NCI-H748 (cell line): Measurements from ENCODE around the gene CDKN1A.
A peak's percentile ranks its signal among the peaks of the same experiment; 100 is the strongest.

Experiments used
- DNase-seq: peaks from one replicate; lab custom pipeline; 2025; ENCODE audit not compliant: unreplicated experiment; lab: John Stamatoyannopoulos, UW

Gene CDKN1A

DNA sequence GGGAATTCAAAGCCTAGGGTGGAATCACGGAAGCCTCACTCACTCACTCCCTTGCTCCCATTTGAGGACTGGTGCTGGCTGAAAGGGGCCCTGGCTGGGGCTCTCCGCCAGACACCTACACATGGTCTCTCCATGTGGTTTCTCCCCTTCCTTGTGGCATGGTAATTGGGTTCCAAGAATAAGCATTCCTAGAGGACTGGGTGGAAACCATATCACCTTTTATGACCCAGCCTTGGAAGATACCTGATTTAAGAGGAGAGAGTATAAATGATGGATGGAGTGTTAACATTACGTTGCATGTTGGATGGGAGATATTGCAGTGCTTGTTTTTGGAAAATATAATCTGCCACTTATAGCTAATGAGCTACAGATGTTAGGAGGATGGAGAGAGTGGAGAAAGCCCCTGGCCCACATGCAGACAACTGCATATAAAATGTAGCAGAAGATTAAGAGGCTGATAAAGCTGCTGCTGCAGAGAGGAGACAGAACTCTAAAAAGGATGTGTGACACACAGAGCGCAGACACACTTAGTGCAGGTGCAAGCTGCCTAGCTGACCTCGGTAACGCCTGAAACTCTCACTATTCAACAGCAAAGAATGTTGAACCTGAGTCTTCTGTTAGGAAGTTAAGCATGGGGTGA lies 23.3 kb upstream of the CDKN1A start:
- no peak for DNase-seq

DNA sequence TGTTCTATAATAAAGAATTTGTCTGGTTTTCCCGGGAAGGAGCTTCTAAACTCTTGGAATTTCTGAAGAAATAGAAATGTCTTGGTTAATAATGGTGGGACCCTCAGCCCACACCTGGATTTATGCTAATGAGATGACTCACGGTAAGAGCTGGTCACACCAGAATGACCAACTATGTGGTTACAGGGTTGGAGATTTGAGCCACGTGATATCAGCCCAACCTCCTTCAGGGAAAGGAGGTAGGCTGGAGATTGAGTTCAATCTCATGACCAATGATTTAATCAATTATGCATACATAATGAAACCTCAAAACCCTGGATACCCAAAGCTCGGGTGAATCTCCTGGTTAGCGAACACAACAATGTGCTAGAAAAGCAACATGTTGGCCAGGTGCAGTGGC lies 22.1 kb upstream of the CDKN1A start:
- no peak for DNase-seq

DNA sequence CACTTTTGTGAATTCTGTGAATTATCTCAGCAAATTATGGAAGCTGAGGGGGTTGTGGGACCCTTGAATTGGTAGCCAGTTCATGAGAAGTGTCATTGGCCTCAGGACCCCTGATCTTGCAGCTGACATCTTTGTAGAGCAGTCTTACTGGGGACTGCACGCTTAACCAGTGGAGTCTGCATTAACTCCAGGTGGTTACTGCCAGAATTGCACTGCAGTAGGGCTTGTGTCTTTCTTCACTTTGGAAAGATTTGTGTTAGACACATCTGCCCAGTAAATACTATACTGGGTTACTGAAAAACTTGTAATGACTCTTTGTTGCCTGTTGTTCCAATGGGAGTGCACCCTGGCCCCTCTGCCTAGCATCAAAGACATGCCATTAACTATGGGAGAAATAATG lies 21.2 kb upstream of the CDKN1A start:
- DNase-seq = no peak

DNA sequence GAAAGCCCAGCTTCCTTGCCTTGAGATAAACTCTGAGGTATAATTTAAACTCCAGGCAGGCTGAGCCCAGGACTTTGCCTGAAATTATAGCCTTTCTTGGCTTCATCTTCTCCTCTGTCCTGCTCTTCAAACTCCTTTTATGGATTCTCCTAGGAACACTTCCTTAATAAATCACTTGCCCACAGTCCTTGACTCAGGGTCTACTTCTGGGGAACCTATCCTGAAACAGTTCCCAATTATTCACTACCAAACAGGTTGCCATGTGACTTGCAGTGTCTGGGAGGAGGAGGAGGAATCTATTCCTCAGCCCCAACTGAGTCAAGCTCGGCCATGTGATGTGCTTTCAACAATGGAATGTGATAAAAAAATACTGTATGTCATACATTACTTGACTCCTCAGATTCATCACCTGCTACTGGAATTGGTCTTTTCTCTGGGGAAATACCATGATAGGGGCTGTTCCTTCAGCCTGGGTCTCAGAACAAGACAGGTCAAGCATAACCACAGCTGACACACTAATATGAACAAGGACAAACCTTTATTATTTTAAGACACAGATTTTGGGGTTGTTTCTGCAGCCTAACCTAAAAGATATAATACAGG lies 20.5 kb upstream of the CDKN1A start:
- DNase-seq = no peak

DNA sequence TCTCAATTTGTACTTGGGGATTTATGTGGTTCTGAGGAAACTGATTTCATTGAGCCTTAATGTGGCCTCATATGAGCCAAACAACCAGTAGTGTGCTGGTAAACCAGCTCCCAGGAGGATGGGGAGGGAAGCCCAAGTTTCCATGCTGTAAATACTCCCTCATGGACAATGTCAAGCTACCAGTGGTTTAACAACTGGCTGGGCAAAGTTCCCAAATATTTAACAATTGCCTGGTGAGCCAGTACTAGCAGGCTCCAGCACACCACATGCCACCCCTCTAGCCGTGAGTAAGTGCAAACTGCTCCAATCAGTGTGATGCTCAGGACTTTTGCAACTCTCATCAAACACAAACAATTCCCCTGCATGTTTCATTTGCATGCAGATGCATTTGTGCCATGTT lies 19.2 kb upstream of the CDKN1A start:
- DNase-seq = no peak

DNA sequence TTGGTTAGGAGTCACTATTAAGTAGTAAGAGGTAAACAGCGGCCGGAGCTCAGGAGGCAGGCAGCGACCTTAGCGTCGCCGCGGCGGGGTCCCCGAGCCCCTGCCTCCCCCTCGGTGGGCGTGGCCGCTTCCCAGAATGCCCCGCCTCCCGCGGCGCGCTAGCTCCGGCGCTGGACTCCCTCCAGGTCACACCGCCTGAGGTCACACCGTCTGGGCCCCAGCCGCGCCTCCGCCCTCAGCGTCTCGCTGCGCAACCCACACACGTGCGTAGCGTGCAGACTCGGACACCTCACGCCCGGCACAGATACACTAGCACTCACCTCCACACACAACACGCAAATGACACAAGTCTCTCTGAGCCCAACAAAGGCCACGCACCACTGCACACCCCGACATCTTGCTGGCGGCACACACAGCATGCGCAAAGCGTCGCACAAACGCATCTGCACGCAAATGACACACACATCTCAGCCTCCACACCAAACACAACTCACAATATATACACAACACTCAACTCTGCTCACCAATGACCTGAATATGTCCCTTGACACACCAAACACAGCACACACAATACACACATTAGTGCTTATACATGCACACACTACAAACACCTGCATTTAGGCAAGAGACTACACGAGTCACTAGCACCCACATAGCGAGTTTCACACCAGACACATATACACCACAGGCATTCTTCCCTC lies 17.6 kb upstream of the CDKN1A start:
- no peak for DNase-seq

DNA sequence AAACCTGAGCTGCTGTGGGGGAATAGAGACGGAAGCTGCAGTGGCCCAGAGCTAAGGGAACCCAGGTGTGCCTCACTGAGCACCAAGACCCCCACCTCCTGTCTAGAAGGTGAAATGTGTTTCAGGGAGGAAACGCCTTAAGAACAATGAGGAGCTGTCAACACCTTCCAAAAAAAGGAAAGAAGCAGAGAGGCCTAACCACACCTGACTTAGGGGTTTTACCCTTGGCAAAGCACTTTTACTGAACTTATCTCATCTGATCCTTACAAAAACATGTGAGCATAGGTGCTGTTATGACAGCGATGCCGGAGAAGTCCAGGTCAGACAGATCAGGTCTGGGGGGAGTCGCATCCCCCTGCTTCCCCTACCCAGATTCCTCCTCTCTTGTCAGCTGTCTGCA lies 16.1 kb upstream of the CDKN1A start:
- no peak for DNase-seq

DNA sequence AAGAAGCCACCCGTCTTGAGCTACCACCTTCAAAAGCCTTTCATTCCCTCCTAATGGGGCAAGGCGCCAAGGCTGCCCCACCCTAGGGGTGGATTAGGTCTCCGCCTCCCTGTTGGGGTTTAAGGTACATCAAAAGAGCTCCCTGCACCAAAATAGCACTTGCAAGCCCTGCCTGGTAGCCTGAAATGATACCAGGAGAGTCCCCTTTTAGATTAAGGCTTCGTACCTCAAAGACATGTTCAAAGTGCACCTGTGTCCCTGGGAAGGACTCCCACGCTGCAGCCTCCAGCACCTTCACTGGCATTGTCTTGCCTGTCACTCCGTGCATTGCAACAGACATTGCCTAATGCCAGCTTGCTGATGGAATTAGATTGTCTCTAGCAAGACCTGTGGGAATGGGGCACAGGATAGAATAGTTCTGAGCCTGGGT lies 15.7 kb upstream of the CDKN1A start:
- no peak for DNase-seq

DNA sequence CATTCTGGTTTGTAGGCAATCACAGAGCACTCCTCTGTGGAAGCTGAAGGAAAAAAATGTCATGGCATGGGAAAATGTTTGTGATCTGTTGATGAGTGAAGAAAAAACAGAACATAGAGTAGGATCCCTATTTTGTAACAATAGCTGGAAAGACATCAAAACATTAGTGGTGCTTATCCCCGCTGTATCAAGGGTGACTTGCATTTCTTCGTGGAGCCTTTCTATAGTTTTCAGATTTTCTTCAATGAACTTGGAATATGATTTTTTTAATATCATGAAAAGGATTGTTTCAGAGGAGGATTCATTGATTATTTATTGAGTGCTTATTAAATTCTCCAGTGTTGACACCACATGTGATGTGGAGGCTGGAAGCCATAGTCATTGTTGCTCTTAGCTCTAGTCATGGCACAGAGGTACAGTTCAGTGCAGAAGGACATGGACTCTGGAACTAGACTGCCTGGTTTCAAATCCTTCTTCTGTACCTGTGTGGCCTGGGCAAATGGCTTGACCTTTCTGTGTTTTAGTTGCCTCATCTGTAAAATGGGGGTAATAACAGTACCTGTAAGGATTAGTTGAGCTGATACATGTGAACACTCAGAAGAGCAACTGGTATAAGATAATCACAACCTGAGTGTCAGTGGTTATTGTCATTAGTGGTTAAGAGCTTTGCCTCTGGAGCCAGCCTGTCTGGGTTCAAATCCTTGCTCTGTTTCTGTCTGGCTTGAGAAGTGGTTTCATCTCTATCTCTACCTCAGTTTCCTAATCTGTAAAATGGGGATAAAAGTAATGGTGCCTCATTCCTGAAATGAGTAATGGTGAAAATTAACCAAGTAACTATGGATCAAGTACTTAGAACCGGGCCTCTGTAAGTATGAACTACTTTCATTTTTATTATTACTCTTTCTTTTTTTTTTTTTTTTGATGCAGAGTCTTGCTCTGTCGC lies 14.7 kb upstream of the CDKN1A start:
- DNase-seq = no peak

DNA sequence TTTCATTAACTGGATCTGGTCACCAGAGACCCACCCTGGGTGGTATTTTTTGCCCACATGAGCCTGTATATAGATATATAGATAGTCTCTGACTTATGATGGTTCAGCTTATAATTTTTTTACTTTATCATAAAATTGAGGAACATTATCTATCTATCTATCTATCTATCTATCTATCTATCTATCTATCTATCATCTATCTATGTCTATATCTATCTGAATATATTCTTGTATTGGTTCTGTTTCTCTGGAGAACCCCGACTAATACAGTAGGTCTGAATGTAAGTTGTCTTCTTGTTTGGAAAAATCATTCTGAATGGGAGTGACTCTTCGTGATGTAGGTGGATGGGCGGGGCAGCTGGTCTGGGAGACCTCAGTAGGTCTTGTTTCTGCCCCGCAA lies 13.3 kb upstream of the CDKN1A start:
- no peak for DNase-seq

DNA sequence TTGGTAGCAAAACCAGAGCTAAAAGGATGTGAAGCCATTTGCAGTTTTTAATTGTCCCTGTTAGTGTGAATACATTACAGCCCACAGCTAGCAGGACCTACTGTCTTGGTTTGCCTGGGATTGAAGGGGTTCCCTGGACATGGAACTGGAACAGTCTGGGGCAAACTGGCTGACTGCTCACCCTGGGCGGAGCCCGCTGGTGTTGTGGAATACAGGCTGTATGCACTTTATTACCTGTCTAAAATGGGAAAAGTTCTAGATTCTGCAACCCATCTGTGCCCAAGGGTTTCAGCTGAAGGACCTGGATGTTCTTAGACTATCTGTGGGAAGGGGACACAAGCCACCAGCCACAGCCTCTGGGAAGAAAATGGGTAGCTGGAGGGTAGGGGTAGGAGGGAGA lies 12.2 kb upstream of the CDKN1A start:
- no peak for DNase-seq

DNA sequence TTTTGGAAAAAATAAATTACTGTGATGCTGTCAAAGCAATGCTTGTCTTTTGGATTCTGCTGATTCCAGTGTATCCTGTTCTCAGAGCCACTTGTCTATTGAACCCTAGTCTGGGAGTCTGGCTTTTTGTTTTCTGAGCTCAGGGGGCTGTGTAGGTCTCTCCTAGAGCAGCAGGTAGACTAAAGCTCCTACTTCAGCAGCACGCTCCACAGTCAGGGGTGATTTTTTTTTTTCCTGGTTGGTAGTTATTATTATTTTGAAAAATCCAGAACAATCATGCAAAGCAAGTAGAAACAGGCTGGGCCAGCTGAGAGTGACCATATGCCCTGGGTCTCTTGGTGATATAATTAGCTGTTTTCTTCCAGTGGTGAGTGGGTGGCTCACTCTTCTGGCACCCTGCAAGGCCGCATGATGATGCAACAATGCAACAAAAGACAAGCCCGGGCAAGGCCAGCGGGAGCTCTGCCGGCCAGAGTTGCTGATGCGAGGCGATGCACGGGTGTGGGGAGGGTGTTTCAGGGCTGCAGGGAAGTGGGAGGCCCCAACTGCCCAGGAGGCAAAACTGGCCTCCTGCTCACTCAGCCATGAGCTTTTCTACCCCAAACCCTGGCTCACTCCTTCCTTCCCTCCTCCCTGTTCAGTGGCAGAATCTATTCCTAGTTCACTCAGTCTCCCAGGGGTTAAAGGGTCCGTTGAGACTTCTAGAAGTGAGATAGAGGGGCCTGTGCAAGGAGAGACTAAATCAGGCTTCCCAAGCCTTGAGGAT lies 11.5 kb upstream of the CDKN1A start:
- peak; percentile 91 for DNase-seq

DNA sequence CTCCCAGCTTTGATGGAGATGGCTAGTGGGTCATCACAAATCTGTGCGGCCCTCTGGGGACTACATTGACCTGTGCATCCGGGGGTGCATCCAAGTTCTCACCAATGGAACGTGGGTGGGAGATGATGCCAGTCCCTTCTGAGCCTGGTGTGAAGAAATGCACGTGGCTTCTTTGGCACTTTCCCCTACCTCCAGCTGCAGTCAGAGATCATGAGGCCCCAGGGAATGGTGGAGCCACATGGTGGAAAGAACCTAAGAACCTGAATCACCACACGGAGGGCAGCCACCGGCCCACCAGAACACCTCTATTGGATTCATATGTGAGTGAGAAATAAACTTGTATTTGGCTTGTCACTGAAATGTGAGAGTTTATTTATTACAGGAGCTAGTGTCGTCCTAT lies 9.9 kb upstream of the CDKN1A start:
- no peak for DNase-seq

DNA sequence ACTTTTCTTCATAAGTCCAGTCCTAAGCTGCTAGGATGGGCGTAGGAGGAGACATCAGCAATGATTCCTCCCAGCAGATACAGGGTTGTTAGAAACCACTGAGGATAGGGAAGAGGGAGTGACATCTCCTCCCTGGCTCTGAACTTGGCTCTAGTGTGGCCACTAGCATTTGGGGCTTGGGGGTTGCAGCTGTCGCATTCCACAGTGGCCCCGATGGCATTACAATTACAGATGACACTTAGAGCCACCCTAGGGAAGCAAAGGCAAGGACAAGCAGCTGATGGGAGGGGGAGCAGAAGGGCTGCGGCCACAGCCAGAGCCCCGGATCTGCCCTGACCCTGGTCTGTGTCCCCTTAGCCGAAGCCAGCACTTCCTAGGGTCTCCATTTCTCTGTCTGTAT lies 9.5 kb upstream of the CDKN1A start:
- DNase-seq = no peak

DNA sequence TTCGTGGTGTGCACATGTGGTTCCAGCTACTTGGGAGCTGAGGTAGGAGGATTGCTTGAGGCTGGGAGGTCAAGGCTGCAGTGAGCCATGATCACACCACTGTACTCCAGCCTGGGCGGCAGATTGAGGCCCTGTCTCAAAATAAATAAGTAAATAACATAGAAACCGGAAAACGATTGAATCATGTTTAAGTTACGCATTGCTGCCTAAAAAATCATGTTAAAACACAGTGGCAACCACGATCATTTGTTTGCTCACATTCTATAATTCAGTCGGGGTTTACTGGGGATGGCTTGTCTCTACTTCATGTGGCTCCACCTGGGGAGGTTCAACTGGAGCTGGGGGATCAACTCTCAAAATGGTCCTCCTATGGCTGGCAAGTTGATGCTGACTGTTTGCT lies 8.2 kb upstream of the CDKN1A start:
- no peak for DNase-seq

DNA sequence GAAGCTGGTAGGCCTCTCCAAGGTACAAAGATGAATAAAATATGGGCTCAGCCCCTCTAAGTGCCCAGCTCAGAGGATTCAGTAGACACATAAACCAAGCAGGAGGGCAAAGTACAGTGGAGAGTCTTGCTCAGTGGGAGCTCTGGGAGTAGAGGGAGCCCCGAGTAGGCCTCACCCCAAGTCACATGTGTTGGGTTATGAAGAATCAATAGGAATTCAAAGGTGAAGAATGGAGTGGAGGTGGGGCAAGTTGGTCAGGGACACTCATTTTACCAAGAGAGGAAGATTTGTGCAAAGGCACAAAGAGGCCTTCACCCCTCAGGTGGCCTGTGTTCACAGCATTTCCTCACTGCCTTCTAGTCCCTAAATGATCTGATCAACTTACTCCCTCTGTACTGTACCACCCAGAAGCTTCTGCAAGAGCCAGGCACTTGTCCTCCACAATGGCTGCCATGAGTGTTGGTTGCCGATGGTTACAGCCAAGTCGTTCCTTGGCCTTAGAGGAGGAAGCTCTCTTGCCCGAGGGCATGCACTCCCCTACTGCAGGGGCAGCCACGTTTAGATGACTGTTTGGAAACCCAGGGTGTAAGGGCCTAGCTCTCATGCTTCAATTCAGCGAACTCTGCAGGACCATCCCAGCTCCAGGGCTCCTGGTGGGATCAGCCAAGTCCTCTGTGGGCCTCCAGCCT lies 6.7 kb upstream of the CDKN1A start:
- peak; percentile 33 for DNase-seq

DNA sequence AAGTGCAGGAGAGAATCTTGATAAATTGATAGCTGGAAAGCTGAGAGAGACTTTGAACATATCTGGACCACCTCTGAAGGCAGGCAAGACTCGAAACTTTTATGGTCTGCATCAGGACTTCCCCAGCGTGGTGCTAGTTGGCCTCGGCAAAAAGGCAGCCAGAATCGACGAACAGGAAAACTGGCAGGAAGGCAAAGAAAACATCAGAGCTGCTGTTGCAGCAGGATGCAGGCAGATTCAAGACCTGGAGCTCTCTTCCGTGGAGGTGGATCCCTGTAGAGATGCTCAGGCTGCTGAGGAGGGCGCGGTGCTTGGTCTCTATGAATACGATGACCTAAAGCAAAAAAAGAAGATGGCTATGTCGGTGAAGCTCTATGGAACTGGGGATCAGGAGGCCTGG lies 4.6 kb upstream of the CDKN1A start:
- no peak for DNase-seq

DNA sequence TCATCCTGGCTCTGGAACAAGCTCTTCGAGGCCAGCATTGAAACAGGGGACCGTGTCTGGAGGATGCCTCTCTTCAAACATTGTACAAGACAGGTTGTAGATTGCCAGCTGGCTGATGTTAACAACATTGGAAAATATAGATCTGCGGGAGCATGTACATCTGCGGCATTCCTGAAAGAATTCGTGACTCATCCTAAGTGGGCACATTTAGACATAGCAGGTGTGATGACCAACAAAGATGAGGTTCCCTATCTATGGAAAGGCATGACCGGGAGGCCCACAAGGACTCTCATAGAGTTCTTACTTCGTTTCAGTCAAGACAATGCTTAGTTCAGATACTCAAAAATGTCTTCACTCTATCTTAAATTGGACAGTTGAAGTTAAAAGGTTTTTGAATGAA lies 3.6 kb upstream of the CDKN1A start:
- DNase-seq = no peak

DNA sequence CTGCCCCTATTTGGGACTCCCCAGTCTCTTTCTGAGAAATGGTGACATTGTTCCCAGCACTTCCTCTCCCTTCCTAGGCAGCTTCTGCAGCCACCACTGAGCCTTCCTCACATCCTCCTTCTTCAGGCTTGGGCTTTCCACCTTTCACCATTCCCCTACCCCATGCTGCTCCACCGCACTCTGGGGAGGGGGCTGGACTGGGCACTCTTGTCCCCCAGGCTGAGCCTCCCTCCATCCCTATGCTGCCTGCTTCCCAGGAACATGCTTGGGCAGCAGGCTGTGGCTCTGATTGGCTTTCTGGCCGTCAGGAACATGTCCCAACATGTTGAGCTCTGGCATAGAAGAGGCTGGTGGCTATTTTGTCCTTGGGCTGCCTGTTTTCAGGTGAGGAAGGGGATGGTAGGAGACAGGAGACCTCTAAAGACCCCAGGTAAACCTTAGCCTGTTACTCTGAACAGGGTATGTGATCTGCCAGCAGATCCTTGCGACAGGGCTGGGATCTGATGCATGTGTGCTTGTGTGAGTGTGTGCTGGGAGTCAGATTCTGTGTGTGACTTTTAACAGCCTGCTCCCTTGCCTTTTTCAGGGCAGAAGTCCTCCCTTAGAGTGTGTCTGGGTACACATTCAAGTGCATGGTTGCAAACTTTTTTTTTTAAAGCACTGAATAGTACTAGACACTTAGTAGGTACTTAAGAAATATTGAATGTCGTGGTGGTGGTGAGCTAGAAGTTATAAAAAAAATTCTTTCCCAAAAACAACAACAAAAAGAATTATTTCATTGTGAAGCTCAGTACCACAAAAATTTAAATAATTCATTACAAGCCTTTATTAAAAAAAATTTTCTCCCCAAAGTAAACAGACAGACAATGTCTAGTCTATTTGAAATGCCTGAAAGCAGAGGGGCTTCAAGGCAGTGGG lies 2.1 kb upstream of the CDKN1A start:
- DNase-seq = peak; percentile 77
